ENCODE measurements around the gene TMEM131L. TPM values are rescaled to one million over a fixed set of nuclear protein-coding genes. Genes with fewer than 3 reads are reported as not detected.

TMEM131L gene
- total RNA-seq, 1 experiment from 2014 or later = 14.6 TPM

- H3K9me3 ChIP-seq (ENCODE audit: control insufficient read depth, low read depth, low read length) = no peaks in the 10 kb centered on the region
- H2AFZ ChIP-seq (ENCODE audit: low read length) = no peak overlapping the region
- H2AK5ac ChIP-seq (ENCODE audit: insufficient read length, low read length) = no peak overlapping the region
- no peaks in the 10 kb centered on the region for H3K23me2 ChIP-seq (ENCODE audit: insufficient read length, low read depth, low read length, poor library complexity, severe bottlenecking)
- H3K27me3 ChIP-seq (ENCODE audit: insufficient read depth, low read length) = no peaks in the 10 kb centered on the region
- H3K27me3 Mint-ChIP-seq (ENCODE audit: low read depth) = no peaks in the 10 kb centered on the region
- H3K4me1 Mint-ChIP-seq = peaks cover 24 to 35% of the 10 kb centered on the region in 2 experiments
- H3T11ph ChIP-seq (ENCODE audit: low read length) = no peak overlapping the region
- no peak overlapping the region for H3K9ac ChIP-seq (ENCODE audit: extremely low read depth, insufficient read length, low read length)
- no peak overlapping the region for H3K56ac ChIP-seq (ENCODE audit: insufficient read length, low read depth, low read length)
- no peak overlapping the region for H2BK5ac ChIP-seq (ENCODE audit: insufficient read length, low read length)
- H3K4ac ChIP-seq (ENCODE audit: low read depth, low read length) = no peak overlapping the region
- no peaks in the 10 kb centered on the region for H4K20me1 ChIP-seq (ENCODE audit: control insufficient read depth, insufficient read depth, insufficient read length)
- no peak overlapping the region for H2BK20ac ChIP-seq (ENCODE audit: low read depth, low read length, poor library complexity, severe bottlenecking)
- H4K91ac ChIP-seq (ENCODE audit: insufficient read length, low read depth, low read length) = no peak overlapping the region
- no peak overlapping the region for H3K18ac ChIP-seq (ENCODE audit: insufficient read length, low read depth, low read length)
- H3K4me1 ChIP-seq (ENCODE audit: insufficient read depth, low read length) = no peaks in the 10 kb centered on the region
- no peaks in the 10 kb centered on the region for H3K9me3 Mint-ChIP-seq
- H3K14ac ChIP-seq (ENCODE audit: insufficient read depth, low read length) = no peak overlapping the region
- H2BK120ac ChIP-seq (ENCODE audit: low read depth, low read length, poor library complexity, severe bottlenecking) = no peak overlapping the region
- H3K4me2 ChIP-seq (ENCODE audit: insufficient read depth, insufficient read length, low read length) = no peak overlapping the region
- no peak overlapping the region for H2BK12ac ChIP-seq (ENCODE audit: insufficient read length, low read depth, low read length)
- no peak overlapping the region for H3K4me3 Mint-ChIP-seq
- peaks cover 2% of the 10 kb centered on the region for H3K79me1 ChIP-seq (ENCODE audit: insufficient read depth, low read depth, low read length, poor library complexity, severe bottlenecking)
- no peak overlapping the region for H4K8ac ChIP-seq (replicated peaks; ENCODE audit: insufficient read length, low read depth, low read length)
- H3K23ac ChIP-seq (ENCODE audit: insufficient read length, low read depth, low read length) = no peak overlapping the region
- no CpG with 5 or more reads among the region's 6 CpGs for WGBS (ENCODE audit: extremely low coverage, insufficient read length, low lambda C conversion rate)
- H3K79me2 ChIP-seq (ENCODE audit: insufficient read depth, low read length) = peaks cover 6% of the 10 kb centered on the region; the same call in 1 of the 2 replicates
- no peak overlapping the region for H3K27ac ChIP-seq (ENCODE audit: insufficient read length, low read depth, low read length)
- H3K36me3 Mint-ChIP-seq (ENCODE audit: insufficient read depth in 1 of 3, low read depth in 3 of 3) = peaks cover 3 to 11% (median 4%) of the 10 kb centered on the region in 3 experiments; a peak in 5 of 7 replicates
- no peak overlapping the region for H3K27ac Mint-ChIP-seq
- TF ChIP-seq CTCF (conservative IDR thresholded peaks at IDR 0.05) = no peak
- DNase-seq = no peak
- no peak overlapping the region for H2BK15ac ChIP-seq (ENCODE audit: low read depth, low read length)
- no peak overlapping the region for H4K5ac ChIP-seq (ENCODE audit: insufficient read length, low read depth, low read length)
Measured at GRCh38 chr4:153528705-153529485, 62.7 kb downstream of the TMEM131L start.

Data from H9 (cell line).